ENCODE measurements around the gene RREB1.
"Not testable (repeated sequence)": the region's sequence is repeated elsewhere in the genome, so short reads cannot be mapped to it uniquely, and the experiment has no call there.

Gene RREB1

GRCh38 chr6:7260291-7261031 lies 152.7 kb downstream of the RREB1 start:
- DNase-seq (ENCODE audit: low read depth in 4 of 4, low spot score in 1 of 4), result no peak

DNA sequence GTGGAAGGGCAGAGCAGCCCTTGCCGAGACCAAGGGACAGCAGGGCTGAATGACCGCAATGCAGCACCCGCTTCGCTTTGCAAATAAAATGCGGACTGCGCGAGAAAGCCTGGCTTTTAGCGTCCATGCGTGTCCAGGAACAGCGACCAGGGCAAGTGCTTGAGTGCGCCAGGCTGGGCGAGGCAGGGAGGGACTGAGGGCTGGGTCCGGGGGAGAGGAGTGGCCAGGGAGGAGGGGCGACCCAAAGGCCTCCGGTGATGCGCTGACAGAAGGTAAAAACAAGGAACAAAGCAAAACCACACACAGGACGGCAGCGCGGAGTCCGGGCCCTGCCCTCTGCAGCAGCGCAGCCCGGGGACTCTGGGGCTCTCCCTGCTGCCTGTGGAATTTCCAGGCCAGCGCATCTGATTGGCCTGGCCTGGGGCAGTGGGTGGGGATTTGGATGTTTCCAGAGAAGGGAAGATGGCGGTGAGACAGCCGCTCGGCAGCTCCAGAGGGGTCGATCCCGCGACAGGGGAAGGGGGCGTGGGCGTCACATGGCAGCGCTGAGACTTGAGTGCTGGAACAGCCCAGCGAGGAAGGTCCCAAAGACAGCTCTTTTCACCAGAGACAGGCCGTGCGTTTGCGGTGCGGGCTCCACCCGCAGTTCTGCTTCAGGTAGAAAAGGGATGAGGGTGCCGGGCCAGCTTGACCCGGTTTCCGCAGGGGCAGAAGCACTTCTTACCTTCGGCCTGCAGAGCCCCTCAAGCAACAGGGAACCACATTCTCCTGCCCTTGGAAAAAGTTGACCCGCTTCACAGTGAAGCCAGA lies 153.5 kb downstream of the RREB1 start:
- peak; percentile 10 to 54 (median 32) for DNase-seq (ENCODE audit: low read depth in 4 of 4, low spot score in 1 of 4)

- no peak for DNase-seq (ENCODE audit: low read depth in 4 of 4, low spot score in 1 of 4)
These were observed 154.2 kb downstream of the RREB1 start for GRCh38 chr6:7261852-7262461.

GRCh38 chr6:7262746-7263518 lies 155.2 kb downstream of the RREB1 start:
- DNase-seq (ENCODE audit: low read depth in 4 of 4, low spot score in 1 of 4), result no peak

DNA sequence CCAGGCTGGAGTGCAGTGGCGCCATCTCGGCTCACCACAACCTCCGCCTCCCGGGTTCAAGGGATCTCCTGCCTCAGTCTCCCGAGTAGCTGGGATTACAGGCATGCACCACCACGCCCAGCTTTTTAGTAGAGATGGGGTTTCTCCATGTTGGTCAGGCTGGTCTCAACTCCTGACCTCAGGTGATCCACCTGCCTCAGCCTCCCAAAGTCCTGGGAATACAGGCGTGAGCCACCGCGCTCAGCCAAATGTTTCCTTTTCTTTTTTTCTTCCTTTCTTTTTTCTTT lies 155.7 kb downstream of the RREB1 start:
- DNase-seq (ENCODE audit: low read depth in 4 of 4, low spot score in 1 of 4), result not testable (repeated sequence)

GRCh38 chr6:7264041-7264440 lies 156.3 kb downstream of the RREB1 start:
- DNase-seq (ENCODE audit: low read depth in 4 of 4, low spot score in 1 of 4), result no peak

DNA sequence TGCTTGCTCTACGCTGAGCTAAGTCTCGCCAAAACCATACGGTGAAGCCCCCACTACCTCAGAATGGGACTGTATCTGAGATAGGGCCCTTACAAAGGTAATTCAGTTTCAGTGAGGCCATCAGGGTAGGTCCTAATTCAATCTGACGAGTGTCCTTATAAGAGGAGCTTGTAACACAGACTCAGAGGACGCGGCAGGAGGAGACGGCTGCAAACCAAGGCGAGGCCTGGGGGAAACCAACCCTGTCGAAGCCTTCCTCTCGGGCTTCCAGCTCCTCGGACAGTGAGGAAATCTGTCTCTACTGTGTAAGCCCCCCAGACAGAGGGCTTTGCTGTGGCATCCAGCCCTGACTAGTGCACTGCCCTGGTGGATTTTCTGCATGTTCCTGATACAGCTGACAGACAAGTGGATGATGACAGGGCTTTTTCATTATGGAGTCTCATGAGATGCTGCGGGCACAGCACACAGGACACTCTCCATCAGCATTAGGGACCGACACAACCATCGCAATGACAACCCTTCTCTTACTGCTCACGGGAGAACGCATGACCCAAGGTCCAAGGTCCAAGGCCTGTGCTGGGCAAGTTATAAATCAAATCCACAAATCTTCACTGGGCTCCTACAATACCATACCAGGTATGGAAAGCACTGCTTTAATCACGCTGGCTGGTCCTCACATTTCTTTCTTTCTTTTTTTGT lies 157.1 kb downstream of the RREB1 start:
- DNase-seq (ENCODE audit: low read depth in 4 of 4, low spot score in 1 of 4), result no peak

DNA sequence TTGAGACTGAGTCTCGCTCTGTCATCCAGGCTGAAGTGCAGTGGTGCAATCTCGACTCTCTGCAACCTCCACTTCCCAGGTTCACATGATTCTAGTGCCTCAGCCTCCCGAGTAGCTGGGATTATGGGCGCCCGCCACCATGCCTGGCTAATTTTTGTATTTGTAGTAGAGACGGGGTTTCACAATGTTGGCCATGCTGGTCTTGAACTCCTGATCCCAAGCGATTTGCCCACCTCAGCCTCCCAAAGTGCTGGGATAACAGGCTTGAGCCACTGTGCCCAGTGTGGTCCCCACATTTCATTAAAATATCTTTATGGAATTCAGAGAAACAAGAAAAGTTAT lies 157.6 kb downstream of the RREB1 start:
- not testable (repeated sequence) for DNase-seq (ENCODE audit: low read depth in 4 of 4, low spot score in 1 of 4)

DNA sequence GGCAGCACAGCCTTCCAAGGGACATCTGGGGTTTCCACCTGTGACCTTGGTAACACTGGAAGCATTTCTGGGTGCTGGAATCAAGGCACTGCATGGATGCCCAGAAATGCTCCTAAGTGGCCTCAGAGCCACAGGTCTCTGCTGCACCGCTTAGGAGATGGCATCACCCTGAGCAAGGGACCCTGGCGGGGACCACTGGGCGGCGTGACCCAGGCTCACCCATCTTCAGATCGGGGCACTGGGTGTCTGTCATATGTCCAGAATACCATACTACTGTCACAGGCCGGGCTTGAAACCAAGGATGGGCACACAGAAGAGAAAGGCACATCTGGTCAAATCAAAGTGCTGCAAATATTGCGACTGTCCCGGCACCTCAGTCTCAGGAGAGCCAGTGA lies 159.3 kb downstream of the RREB1 start:
- no peak for DNase-seq (ENCODE audit: low read depth in 4 of 4, low spot score in 1 of 4)

DNA sequence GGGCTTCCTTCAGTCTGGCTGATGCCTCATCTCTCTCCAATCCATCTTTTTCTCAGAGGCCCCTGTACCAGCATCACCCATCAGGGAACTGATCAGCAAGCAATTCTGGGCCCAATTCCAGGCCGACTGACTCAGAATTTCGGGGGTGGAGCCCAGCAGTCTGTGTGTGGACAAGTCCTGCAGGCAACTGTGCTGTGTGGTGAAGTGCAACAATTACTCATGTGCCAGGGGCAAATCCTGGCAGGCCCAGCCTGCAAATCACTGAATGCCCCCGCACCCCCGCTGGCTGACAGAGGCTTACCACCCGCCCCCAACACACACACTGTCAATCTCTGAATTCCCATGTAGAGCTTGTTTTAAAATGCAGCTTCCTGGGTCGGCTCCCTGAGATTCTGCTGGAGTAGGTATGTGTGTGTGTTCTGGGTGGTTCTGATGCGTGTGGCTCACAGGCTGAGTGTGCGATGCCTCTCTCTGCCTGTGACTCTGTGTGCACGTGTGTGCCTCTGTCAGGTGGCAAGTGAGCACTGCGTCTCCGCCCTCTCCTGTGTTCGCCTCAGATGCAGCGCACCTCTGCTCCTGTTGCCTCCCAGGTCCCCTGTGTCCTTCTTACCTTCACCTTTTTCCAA lies 159.8 kb downstream of the RREB1 start:
- DNase-seq (ENCODE audit: low read depth in 4 of 4, low spot score in 1 of 4), result no peak

GRCh38 chr6:7268362-7268761 lies 160.6 kb downstream of the RREB1 start:
- no peak for DNase-seq (ENCODE audit: low read depth in 4 of 4, low spot score in 1 of 4)

GRCh38 chr6:7268816-7269555 lies 161.2 kb downstream of the RREB1 start:
- DNase-seq (ENCODE audit: low read depth in 4 of 4, low spot score in 1 of 4), result no peak

DNA sequence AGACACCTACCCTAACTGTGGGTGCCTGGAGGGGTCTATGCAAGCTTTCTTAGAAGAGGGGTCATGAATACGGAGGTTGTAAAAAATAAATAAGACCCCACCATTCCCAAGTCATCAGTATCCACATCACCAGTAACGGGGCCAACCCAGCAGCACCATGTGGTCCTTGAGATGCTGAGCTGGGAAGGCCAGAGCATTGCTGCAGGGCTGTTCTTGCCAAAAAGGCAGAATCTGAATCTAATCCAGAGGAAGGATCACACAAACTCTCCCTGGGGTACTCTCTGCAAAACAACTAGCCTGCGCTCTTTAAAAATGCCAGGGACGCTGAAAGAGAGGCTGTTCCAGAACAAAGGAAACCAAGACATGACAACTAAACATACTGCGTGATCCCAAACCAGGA lies 162.1 kb downstream of the RREB1 start:
- no peak for DNase-seq (ENCODE audit: low read depth in 4 of 4, low spot score in 1 of 4)

- DNase-seq (ENCODE audit: low read depth in 4 of 4, low spot score in 1 of 4), result no peak
These were observed 162.8 kb downstream of the RREB1 start for GRCh38 chr6:7270320-7271204.

DNA sequence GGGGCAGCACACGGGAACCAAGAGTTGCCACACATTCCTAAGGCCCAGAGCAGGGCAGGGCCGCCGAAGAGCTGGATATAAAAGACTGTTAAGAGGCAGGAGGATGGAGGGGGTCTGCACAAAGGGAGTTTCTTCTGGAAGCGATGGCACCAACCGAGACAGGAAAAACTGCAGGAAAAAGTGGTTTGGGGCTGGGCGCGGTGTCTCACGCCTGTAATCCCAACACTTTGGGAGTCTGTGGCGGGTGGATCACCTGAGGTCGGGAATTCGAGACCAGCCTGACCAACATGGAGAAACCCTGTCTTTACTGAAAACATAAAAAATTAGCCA lies 163.4 kb downstream of the RREB1 start:
- DNase-seq (ENCODE audit: low read depth in 4 of 4, low spot score in 1 of 4), result no peak

GRCh38 chr6:7273709-7274108 lies 165.9 kb downstream of the RREB1 start:
- no peak for DNase-seq (ENCODE audit: low read depth in 4 of 4, low spot score in 1 of 4)

- DNase-seq (ENCODE audit: low read depth in 4 of 4, low spot score in 1 of 4), result not testable (repeated sequence)
These were observed 166.8 kb downstream of the RREB1 start for GRCh38 chr6:7274525-7274924.

DNA sequence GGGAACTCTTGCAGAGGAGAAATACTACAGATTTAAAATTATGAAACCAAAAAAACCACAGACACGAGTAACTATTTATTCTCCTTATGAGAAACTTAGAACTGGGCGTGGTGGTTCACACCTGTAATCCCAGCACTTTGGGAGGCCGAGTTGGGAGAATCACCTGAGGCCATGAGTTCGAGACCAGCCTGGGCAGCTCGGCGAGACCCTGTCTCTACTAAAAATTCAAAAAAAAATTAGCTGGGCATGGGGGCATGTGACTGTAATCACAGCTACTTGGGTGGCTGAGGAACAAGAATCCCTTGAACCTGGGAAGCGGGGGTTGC lies 168.4 kb downstream of the RREB1 start:
- no peak for DNase-seq (ENCODE audit: low read depth in 4 of 4, low spot score in 1 of 4)

All from stimulated activated CD4-positive, alpha-beta T cell treated with anti-CD3 and anti-CD28 coated beads, Interleukin-1b, Interleukin-23, amount 100 ng/mL, for 24 hours (primary cell).